Measurements from ENCODE around the gene UGT2B15. TPM values are rescaled to one million over a fixed set of nuclear protein-coding genes. Genes with fewer than 3 reads are reported as not detected.
"Not testable (repeated sequence)": the region's sequence is repeated elsewhere in the genome, so short reads cannot be mapped to it uniquely, and the experiment has no call there.

Gene UGT2B15
- polyA plus RNA-seq, 1 donor (not counting 4 experiments of a cell fraction or from before 2014, with no cell fraction given): not detected

DNA sequence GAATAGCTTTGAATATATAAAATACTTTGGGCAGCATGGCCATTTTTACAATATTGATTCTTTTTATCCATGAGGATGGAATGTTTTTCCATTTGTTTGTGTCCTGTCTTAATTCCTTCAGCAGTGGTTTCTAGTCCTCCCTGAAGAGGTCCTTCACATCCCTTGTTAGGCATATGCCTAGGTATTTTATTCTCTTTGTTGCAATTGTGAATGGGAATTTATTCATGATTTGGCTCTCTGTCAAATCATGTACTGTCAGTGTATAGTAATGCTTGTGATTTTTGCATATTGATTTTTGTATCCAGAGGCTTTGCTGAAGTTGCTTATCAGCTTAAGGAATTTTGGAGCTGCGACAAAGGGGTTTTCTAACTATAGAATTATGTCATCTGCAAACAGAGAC lies 18.5 kb downstream of the UGT2B15 start:
- Histone ChIP-seq H3K4me3 (ENCODE audit: control insufficient read depth in 2 of 3, extremely low read depth in 1 of 3, insufficient read depth in 2 of 3, low read depth in 1 of 3, low read length in 3 of 3) (no peak overlapping the region), H3K9me3 (ENCODE audit: control insufficient read depth, low read depth, low read length) (no peaks in the 10 kb centered on the region), H3K27me3 (ENCODE audit: control insufficient read depth, extremely low read depth, insufficient read depth, low read length) (no peaks in the 10 kb centered on the region), H4K20me1 (ENCODE audit: control insufficient read depth, extremely low read depth, insufficient read depth, low read length) (no peaks in the 10 kb centered on the region), H3K9me1 (ENCODE audit: control insufficient read depth, extremely low read depth, insufficient read depth, low read length) (no peaks in the 10 kb centered on the region), H3K36me3 (ENCODE audit: control insufficient read depth in 2 of 2, extremely low read depth in 1 of 2, insufficient read depth in 2 of 2, low read length in 2 of 2) (no peaks in the 10 kb centered on the region), H3K27ac (ENCODE audit: control insufficient read depth, insufficient read depth, low read length) (no peak overlapping the region), H3K9ac (ENCODE audit: control insufficient read depth, extremely low read depth, insufficient read depth, low read length) (no peak overlapping the region), H3K4me2 (ENCODE audit: control insufficient read depth, extremely low read depth, insufficient read depth, low read depth, low read length) (no peak overlapping the region), H2AFZ (ENCODE audit: control insufficient read depth, low read length) (no peak overlapping the region), H3K79me2 (ENCODE audit: control insufficient read depth, insufficient read depth, low read length) (no peaks in the 10 kb centered on the region), H3K4me1 (ENCODE audit: control insufficient read depth, extremely low read depth, insufficient read depth, low read length) (peaks cover 3% of the 10 kb centered on the region)
- FAIRE-seq (no peak), DNase-seq (ENCODE audit: low read depth, low spot score) (no peak)
- TF ChIP-seq, protein P1, sequence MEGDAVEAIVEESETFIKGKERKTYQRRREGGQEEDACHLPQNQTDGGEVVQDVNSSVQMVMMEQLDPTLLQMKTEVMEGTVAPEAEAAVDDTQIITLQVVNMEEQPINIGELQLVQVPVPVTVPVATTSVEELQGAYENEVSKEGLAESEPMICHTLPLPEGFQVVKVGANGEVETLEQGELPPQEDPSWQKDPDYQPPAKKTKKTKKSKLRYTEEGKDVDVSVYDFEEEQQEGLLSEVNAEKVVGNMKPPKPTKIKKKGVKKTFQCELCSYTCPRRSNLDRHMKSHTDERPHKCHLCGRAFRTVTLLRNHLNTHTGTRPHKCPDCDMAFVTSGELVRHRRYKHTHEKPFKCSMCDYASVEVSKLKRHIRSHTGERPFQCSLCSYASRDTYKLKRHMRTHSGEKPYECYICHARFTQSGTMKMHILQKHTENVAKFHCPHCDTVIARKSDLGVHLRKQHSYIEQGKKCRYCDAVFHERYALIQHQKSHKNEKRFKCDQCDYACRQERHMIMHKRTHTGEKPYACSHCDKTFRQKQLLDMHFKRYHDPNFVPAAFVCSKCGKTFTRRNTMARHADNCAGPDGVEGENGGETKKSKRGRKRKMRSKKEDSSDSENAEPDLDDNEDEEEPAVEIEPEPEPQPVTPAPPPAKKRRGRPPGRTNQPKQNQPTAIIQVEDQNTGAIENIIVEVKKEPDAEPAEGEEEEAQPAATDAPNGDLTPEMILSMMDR (optimal IDR thresholded peaks at IDR 0.05 in 1 of 3, IDR thresholded peaks at IDR 0.05 in 1 of 3, conservative IDR thresholded peaks at IDR 0.05 in 1 of 3; ENCODE audit: extremely low read depth in 1 of 3, insufficient read depth in 2 of 3, low read length in 3 of 3): no peak
- TF ChIP-seq EZH2 (IDR thresholded peaks at IDR 0.05; ENCODE audit: low read length): no peak
- dilution Hi-C loops (cut with MboI; ENCODE audit: extremely low pct_ligation_motif_present, low sequenced_read_pairs): no loop called here

DNA sequence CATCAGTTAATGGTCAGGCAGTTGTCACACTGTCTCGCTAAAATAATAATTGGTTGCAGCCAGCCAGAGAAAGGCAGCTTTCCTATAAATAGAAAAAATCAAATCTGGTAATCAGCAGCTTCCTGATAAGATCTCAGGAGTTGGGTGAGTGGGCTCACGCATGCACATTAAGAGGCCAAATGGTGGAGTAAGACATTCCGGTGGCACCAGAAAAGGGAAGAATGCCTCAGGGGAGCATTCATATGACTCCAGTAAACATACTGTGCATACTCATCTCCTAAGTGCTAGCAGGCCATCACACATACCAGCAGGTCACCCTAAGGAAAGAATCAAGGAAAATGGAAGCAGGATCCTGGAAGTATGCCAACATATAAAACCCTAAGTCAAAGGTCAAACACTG lies 40.1 kb downstream of the UGT2B15 start:
- FAIRE-seq: no peak
- no peaks in the 10 kb centered on the region for H4K20me1 ChIP-seq (ENCODE audit: control insufficient read depth, extremely low read depth, insufficient read depth, low read length)
- dilution Hi-C loops (cut with MboI; ENCODE audit: extremely low pct_ligation_motif_present, low sequenced_read_pairs): no loop called here
- no peaks in the 10 kb centered on the region for H3K4me1 ChIP-seq (ENCODE audit: control insufficient read depth, extremely low read depth, insufficient read depth, low read length)
- no peak overlapping the region for H3K27ac ChIP-seq (ENCODE audit: control insufficient read depth, insufficient read depth, low read length)
- H3K9me3 ChIP-seq (ENCODE audit: control insufficient read depth, low read depth, low read length): no peaks in the 10 kb centered on the region
- no peak overlapping the region for H3K4me2 ChIP-seq (ENCODE audit: control insufficient read depth, extremely low read depth, insufficient read depth, low read depth, low read length)
- no peaks in the 10 kb centered on the region for H3K27me3 ChIP-seq (ENCODE audit: control insufficient read depth, extremely low read depth, insufficient read depth, low read length)
- H2AFZ ChIP-seq (ENCODE audit: control insufficient read depth, low read length): no peak overlapping the region
- no peak overlapping the region for H3K9ac ChIP-seq (ENCODE audit: control insufficient read depth, extremely low read depth, insufficient read depth, low read length)
- TF ChIP-seq EZH2 (IDR thresholded peaks at IDR 0.05; ENCODE audit: low read length): no peak
- TF ChIP-seq, protein P1 (optimal IDR thresholded peaks at IDR 0.05 in 1 of 3, IDR thresholded peaks at IDR 0.05 in 1 of 3, conservative IDR thresholded peaks at IDR 0.05 in 1 of 3; ENCODE audit: extremely low read depth in 1 of 3, insufficient read depth in 2 of 3, low read length in 3 of 3): no peak
- no peaks in the 10 kb centered on the region for H3K36me3 ChIP-seq (ENCODE audit: control insufficient read depth in 2 of 2, extremely low read depth in 1 of 2, insufficient read depth in 2 of 2, low read length in 2 of 2)
- H3K79me2 ChIP-seq (ENCODE audit: control insufficient read depth, insufficient read depth, low read length): no peaks in the 10 kb centered on the region
- DNase-seq (ENCODE audit: low read depth, low spot score): no peak
- H3K9me1 ChIP-seq (ENCODE audit: control insufficient read depth, extremely low read depth, insufficient read depth, low read length): no peaks in the 10 kb centered on the region
- H3K4me3 ChIP-seq (ENCODE audit: control insufficient read depth in 2 of 3, extremely low read depth in 1 of 3, insufficient read depth in 2 of 3, low read depth in 1 of 3, low read length in 3 of 3): no peak overlapping the region

DNA sequence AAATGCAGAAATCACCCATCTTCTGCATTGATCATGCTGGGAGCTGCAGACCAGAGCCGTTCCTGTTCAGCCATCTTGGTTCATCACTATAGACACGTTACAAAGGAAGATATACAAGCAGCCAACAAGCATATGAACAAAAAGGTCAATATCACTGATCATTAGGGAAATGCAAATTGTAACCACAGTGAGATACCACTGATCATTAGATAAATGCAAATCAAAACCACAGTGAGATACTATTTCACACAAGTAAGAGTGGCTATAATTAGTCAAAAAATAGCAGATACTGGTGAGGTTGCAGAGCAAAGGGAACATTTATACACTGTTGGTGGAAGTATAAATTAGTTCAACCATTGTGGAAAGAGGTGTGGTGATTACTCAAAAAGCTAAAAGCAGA lies 47.7 kb downstream of the UGT2B15 start:
- H3K36me3 ChIP-seq (ENCODE audit: control insufficient read depth in 2 of 2, extremely low read depth in 1 of 2, insufficient read depth in 2 of 2, low read length in 2 of 2); H2AFZ ChIP-seq (ENCODE audit: control insufficient read depth, low read length); H3K27ac ChIP-seq (ENCODE audit: control insufficient read depth, insufficient read depth, low read length); H3K4me3 ChIP-seq (ENCODE audit: control insufficient read depth in 2 of 3, extremely low read depth in 1 of 3, insufficient read depth in 2 of 3, low read depth in 1 of 3, low read length in 3 of 3); H3K27me3 ChIP-seq (ENCODE audit: control insufficient read depth, extremely low read depth, insufficient read depth, low read length); dilution Hi-C loops (cut with MboI; ENCODE audit: extremely low pct_ligation_motif_present, low sequenced_read_pairs); H3K4me2 ChIP-seq (ENCODE audit: control insufficient read depth, extremely low read depth, insufficient read depth, low read depth, low read length); H3K9me1 ChIP-seq (ENCODE audit: control insufficient read depth, extremely low read depth, insufficient read depth, low read length); H3K9ac ChIP-seq (ENCODE audit: control insufficient read depth, extremely low read depth, insufficient read depth, low read length); FAIRE-seq; H3K4me1 ChIP-seq (ENCODE audit: control insufficient read depth, extremely low read depth, insufficient read depth, low read length); H3K9me3 ChIP-seq (ENCODE audit: control insufficient read depth, low read depth, low read length); DNase-seq (ENCODE audit: low read depth, low spot score); H4K20me1 ChIP-seq (ENCODE audit: control insufficient read depth, extremely low read depth, insufficient read depth, low read length); H3K79me2 ChIP-seq (ENCODE audit: control insufficient read depth, insufficient read depth, low read length): not testable (repeated sequence)
